ENCODE results near the gene SERPINE3.

- TF ChIP-seq CTCF (IDR thresholded peaks at IDR 0.05; ENCODE audit: insufficient read depth, low read length, poor library complexity, severe bottlenecking) = no peak
- TF ChIP-seq EZH2phosphoT487 (conservative IDR thresholded peaks at IDR 0.05; ENCODE audit: low read length) = no peak
Observed at GRCh38 chr13:51357928-51358595, 18.6 kb downstream of the SERPINE3 start.

Data from SU-DHL-6 (cell line).